ENCODE measurements around the gene GALNT9. TPM values are rescaled to one million over a fixed set of nuclear protein-coding genes. Genes with fewer than 3 reads are reported as not detected.

The GALNT9 gene
- total and polyA plus RNA-seq, 3 experiments from 2014 or later, result 0.18 TPM; not detected in 2

GRCh38 chr12:132166801-132167591 lies 162.4 kb downstream of the GALNT9 start:
- H3K4me1 ChIP-seq (ENCODE audit: insufficient read depth, low read length), result peaks cover 27% of the 10 kb centered on the region
- H3K4me3 ChIP-seq (ENCODE audit: low read length), result no peak overlapping the region
- no peak overlapping the region for H3K27ac ChIP-seq (ENCODE audit: low read depth, low read length)
- DNase-seq, result peak in 1 of 5 donors; percentile 26
- Mint-ChIP-seq H3K9me3 (no peaks in the 10 kb centered on the region), H3K36me3 (no peaks in the 10 kb centered on the region), H3K4me3 (no peak overlapping the region), H3K27me3 (no peaks in the 10 kb centered on the region), H3K4me1 (peaks cover 7 to 24% (median 8%) of the 10 kb centered on the region in 3 donors), H3K27ac (peak overlapping the region in 1 of 8 donors; percentile 70)
- no peaks in the 10 kb centered on the region for H3K27me3 ChIP-seq (ENCODE audit: insufficient read depth, low read length, poor library complexity, severe bottlenecking)
- H3K9me3 ChIP-seq (ENCODE audit: low read length), result no peaks in the 10 kb centered on the region
- POLR2A ChIA-PET, result no interaction called here
- no peaks in the 10 kb centered on the region for H3K36me3 ChIP-seq (ENCODE audit: insufficient read depth, low read length)
- CTCF ChIA-PET, result no interaction called here

GRCh38 chr12:132166093-132166492 lies 163.3 kb downstream of the GALNT9 start:
- Mint-ChIP-seq H3K27me3 (no peaks in the 10 kb centered on the region), H3K9me3 (no peaks in the 10 kb centered on the region), H3K36me3 (no peaks in the 10 kb centered on the region), H3K4me1 (peaks cover 7 to 24% (median 8%) of the 10 kb centered on the region in 3 donors), H3K4me3 (no peak overlapping the region), H3K27ac (no peak overlapping the region)
- DNase-seq, result no peak
- Histone ChIP-seq H3K9me3 (ENCODE audit: low read length) (no peaks in the 10 kb centered on the region), H3K27ac (ENCODE audit: low read depth, low read length) (no peak overlapping the region), H3K4me3 (ENCODE audit: low read length) (no peak overlapping the region), H3K27me3 (ENCODE audit: insufficient read depth, low read length, poor library complexity, severe bottlenecking) (no peaks in the 10 kb centered on the region), H3K4me1 (ENCODE audit: insufficient read depth, low read length) (peaks cover 27% of the 10 kb centered on the region), H3K36me3 (ENCODE audit: insufficient read depth, low read length) (no peaks in the 10 kb centered on the region)
- ChIA-PET POLR2A (no interaction called here), CTCF (no interaction called here)

GRCh38 chr12:132165584-132165983 lies 163.8 kb downstream of the GALNT9 start:
- Mint-ChIP-seq H3K27me3 (no peaks in the 10 kb centered on the region), H3K27ac (no peak overlapping the region), H3K4me3 (no peak overlapping the region), H3K9me3 (no peaks in the 10 kb centered on the region), H3K4me1 (peaks cover 7 to 24% (median 8%) of the 10 kb centered on the region in 3 donors), H3K36me3 (no peaks in the 10 kb centered on the region)
- Histone ChIP-seq H3K36me3 (ENCODE audit: insufficient read depth, low read length) (no peaks in the 10 kb centered on the region), H3K27me3 (ENCODE audit: insufficient read depth, low read length, poor library complexity, severe bottlenecking) (no peaks in the 10 kb centered on the region), H3K4me1 (ENCODE audit: insufficient read depth, low read length) (peaks cover 27% of the 10 kb centered on the region), H3K4me3 (ENCODE audit: low read length) (no peak overlapping the region), H3K27ac (ENCODE audit: low read depth, low read length) (no peak overlapping the region), H3K9me3 (ENCODE audit: low read length) (no peaks in the 10 kb centered on the region)
- ChIA-PET CTCF (no interaction called here), POLR2A (no interaction called here)
- no peak for DNase-seq

- Histone ChIP-seq H3K9me3 (ENCODE audit: low read length) (no peaks in the 10 kb centered on the region), H3K36me3 (ENCODE audit: insufficient read depth, low read length) (no peaks in the 10 kb centered on the region), H3K27ac (ENCODE audit: low read depth, low read length) (no peak overlapping the region), H3K27me3 (ENCODE audit: insufficient read depth, low read length, poor library complexity, severe bottlenecking) (no peaks in the 10 kb centered on the region), H3K4me1 (ENCODE audit: insufficient read depth, low read length) (peaks cover 27% of the 10 kb centered on the region), H3K4me3 (ENCODE audit: low read length) (no peak overlapping the region)
- ChIA-PET POLR2A (no interaction called here), CTCF (no interaction called here)
- Mint-ChIP-seq H3K27ac (no peak overlapping the region), H3K9me3 (no peaks in the 10 kb centered on the region), H3K27me3 (no peaks in the 10 kb centered on the region), H3K36me3 (no peaks in the 10 kb centered on the region), H3K4me3 (peak overlapping the region in 1 of 7 donors; percentile 14), H3K4me1 (peaks cover 7 to 24% (median 8%) of the 10 kb centered on the region in 3 donors)
- DNase-seq, result no peak
Measured at GRCh38 chr12:132164426-132164825, 165.0 kb downstream of the GALNT9 start.

- Mint-ChIP-seq H3K9me3 (no peaks in the 10 kb centered on the region), H3K4me1 (peaks cover 7 to 24% (median 8%) of the 10 kb centered on the region in 3 donors), H3K27me3 (no peaks in the 10 kb centered on the region), H3K4me3 (peak overlapping the region in 2 of 7 donors; percentile 14 to 15), H3K27ac (peak overlapping the region in 2 of 8 donors; percentile 4 to 12), H3K36me3 (no peaks in the 10 kb centered on the region)
- Histone ChIP-seq H3K4me3 (ENCODE audit: low read length) (no peak overlapping the region), H3K27ac (ENCODE audit: low read depth, low read length) (no peak overlapping the region), H3K36me3 (ENCODE audit: insufficient read depth, low read length) (no peaks in the 10 kb centered on the region), H3K9me3 (ENCODE audit: low read length) (no peaks in the 10 kb centered on the region), H3K27me3 (ENCODE audit: insufficient read depth, low read length, poor library complexity, severe bottlenecking) (no peaks in the 10 kb centered on the region), H3K4me1 (ENCODE audit: insufficient read depth, low read length) (peaks cover 27% of the 10 kb centered on the region)
- POLR2A ChIA-PET, result no interaction called here
- no peak for DNase-seq
- CTCF ChIA-PET, result interaction anchor here (1.9 kb wide), 1 partner anchor 25 kb away, joined by 5 read pairs; no protein-coding TSS in a partner anchor
Measured at GRCh38 chr12:132163911-132164288, 165.5 kb downstream of the GALNT9 start.

GRCh38 chr12:132163041-132163910 lies 166.1 kb downstream of the GALNT9 start:
- Mint-ChIP-seq H3K9me3 (no peaks in the 10 kb centered on the region), H3K4me3 (peak overlapping the region in 3 of 7 donors; percentile 37 to 62 (median 52)), H3K4me1 (peaks cover 7 to 24% (median 8%) of the 10 kb centered on the region in 3 donors), H3K36me3 (no peaks in the 10 kb centered on the region), H3K27ac (peak overlapping the region in 2 of 8 donors; percentile 11 to 27), H3K27me3 (no peaks in the 10 kb centered on the region)
- ChIA-PET CTCF (interaction anchor here (1.2 to 1.9 kb wide), 3 partner anchors 9 to 56 kb away, joined by 3 to 5 read pairs (median 4); no protein-coding TSS in a partner anchor), POLR2A (interaction anchor here (1.3 kb wide), 1 partner anchor 22 kb away, joined by 4 read pairs; no protein-coding TSS in a partner anchor)
- H3K27ac ChIP-seq (ENCODE audit: low read depth, low read length), result no peak overlapping the region
- no peaks in the 10 kb centered on the region for H3K27me3 ChIP-seq (ENCODE audit: insufficient read depth, low read length, poor library complexity, severe bottlenecking)
- H3K4me1 ChIP-seq (ENCODE audit: insufficient read depth, low read length), result peaks cover 26% of the 10 kb centered on the region
- no peaks in the 10 kb centered on the region for H3K36me3 ChIP-seq (ENCODE audit: insufficient read depth, low read length)
- H3K4me3 ChIP-seq (ENCODE audit: low read length), result no peak overlapping the region
- DNase-seq, result peak in 1 of 5 donors; percentile 39
- H3K9me3 ChIP-seq (ENCODE audit: low read length), result no peaks in the 10 kb centered on the region

- DNase-seq, result peak in 2 of 5 donors; percentile 33 to 44
- Histone ChIP-seq H3K36me3 (ENCODE audit: insufficient read depth, low read length) (no peaks in the 10 kb centered on the region), H3K27me3 (ENCODE audit: insufficient read depth, low read length, poor library complexity, severe bottlenecking) (no peaks in the 10 kb centered on the region), H3K4me1 (ENCODE audit: insufficient read depth, low read length) (peaks cover 21% of the 10 kb centered on the region), H3K9me3 (ENCODE audit: low read length) (no peaks in the 10 kb centered on the region), H3K27ac (ENCODE audit: low read depth, low read length) (no peak overlapping the region), H3K4me3 (ENCODE audit: low read length) (no peak overlapping the region)
- H3K36me3 Mint-ChIP-seq, result no peaks in the 10 kb centered on the region
- H3K4me1 Mint-ChIP-seq, result peaks cover 7 to 24% (median 8%) of the 10 kb centered on the region in 3 donors
- no peaks in the 10 kb centered on the region for H3K9me3 Mint-ChIP-seq
- peak overlapping the region in 4 of 7 donors; percentile 15 to 59 (median 28) for H3K4me3 Mint-ChIP-seq
- ChIA-PET CTCF (interaction anchor here (1.2 to 1.9 kb wide), 3 partner anchors 9 to 57 kb away, joined by 3 to 5 read pairs (median 4); no protein-coding TSS in a partner anchor), POLR2A (interaction anchor here (1.3 kb wide), 1 partner anchor 23 kb away, joined by 4 read pairs; no protein-coding TSS in a partner anchor)
- H3K27me3 Mint-ChIP-seq, result no peaks in the 10 kb centered on the region
- no peak overlapping the region for H3K27ac Mint-ChIP-seq
Measured at GRCh38 chr12:132162508-132163031, 166.8 kb downstream of the GALNT9 start.
